ENCODE measurements around the gene TXNDC2.

DNA sequence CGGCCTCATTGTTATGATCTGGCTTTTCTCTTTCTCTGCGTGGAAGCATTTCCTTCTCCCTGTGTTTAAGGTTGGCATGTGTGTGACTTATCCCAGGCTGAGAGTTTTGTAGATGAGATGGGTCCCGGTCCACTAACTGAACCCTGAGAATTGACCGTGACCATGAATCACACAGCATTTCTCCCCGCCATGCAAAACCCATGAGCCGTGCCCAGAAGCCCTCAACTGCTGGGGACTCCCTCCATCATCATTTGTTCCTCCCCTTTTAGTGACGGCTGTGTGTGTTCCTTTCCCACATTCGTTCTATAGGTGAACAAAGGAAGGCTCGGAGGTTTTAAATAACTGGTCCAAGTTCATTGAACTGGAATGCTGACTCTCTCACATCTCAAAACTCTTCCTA lies 30.1 kb upstream of the TXNDC2 start:
- TF ChIP-seq POLR2A (IDR thresholded peaks at IDR 0.05): no peak
- TF ChIP-seq, protein P1, sequence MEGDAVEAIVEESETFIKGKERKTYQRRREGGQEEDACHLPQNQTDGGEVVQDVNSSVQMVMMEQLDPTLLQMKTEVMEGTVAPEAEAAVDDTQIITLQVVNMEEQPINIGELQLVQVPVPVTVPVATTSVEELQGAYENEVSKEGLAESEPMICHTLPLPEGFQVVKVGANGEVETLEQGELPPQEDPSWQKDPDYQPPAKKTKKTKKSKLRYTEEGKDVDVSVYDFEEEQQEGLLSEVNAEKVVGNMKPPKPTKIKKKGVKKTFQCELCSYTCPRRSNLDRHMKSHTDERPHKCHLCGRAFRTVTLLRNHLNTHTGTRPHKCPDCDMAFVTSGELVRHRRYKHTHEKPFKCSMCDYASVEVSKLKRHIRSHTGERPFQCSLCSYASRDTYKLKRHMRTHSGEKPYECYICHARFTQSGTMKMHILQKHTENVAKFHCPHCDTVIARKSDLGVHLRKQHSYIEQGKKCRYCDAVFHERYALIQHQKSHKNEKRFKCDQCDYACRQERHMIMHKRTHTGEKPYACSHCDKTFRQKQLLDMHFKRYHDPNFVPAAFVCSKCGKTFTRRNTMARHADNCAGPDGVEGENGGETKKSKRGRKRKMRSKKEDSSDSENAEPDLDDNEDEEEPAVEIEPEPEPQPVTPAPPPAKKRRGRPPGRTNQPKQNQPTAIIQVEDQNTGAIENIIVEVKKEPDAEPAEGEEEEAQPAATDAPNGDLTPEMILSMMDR (IDR thresholded peaks at IDR 0.05): no peak

Measured in prostate gland (tissue), 2 donors.